Measurements from ENCODE around the gene ARL4D. TPM values are rescaled to one million over a fixed set of nuclear protein-coding genes. Genes with fewer than 3 reads are reported as not detected.

Gene ARL4D
- total and polyA plus RNA-seq, 2 of the 4 experiments (the other 2 are of a cell fraction), result 12.5 to 30.7 TPM

- 96% methylated on average over 12 of the region's 28 CpGs; no CpG with 5 or more reads in 1 of the 2 experiments for WGBS, 2 experiments (ENCODE audit: extremely low coverage in 2 of 2, insufficient read length in 1 of 2)
- Histone ChIP-seq H3K79me1 (ENCODE audit: low read depth in 1 of 2, low read length in 2 of 2) (peaks cover 24 to 46% of the 10 kb centered on the region in 2 experiments), H3K36me3 (ENCODE audit: control insufficient read depth, insufficient read depth, low read length) (peaks cover 11% of the 10 kb centered on the region; the same call in 1 of the 2 replicates), H3K56ac (ENCODE audit: extremely low read depth, insufficient read depth, low read length) (no peak overlapping the region), H3K27ac (ENCODE audit: insufficient read depth, low read length) (peak overlapping the region; percentile 73), H2AFZ (replicated peaks; ENCODE audit: low read length, poor library complexity) (peak overlapping the region; percentile 65), H3K23ac (ENCODE audit: low read depth, low read length) (peak overlapping the region; percentile 85), H3K9me1 (ENCODE audit: insufficient read depth, low read length) (peaks cover 19% of the 10 kb centered on the region), H3K4me1 (ENCODE audit: control insufficient read depth, insufficient read depth, low read length) (peaks cover 19% of the 10 kb centered on the region), H3K18ac (ENCODE audit: low read depth, low read length) (no peak overlapping the region), H3K4me3 (ENCODE audit: insufficient read depth, low read depth, low read length) (peak overlapping the region; percentile 82), H4K5ac (ENCODE audit: low read depth, low read length) (no peak overlapping the region), H3K9ac (ENCODE audit: low read depth, low read length) (peak overlapping the region; percentile 76), H2BK20ac (ENCODE audit: low read depth, low read length) (no peak overlapping the region), H2BK15ac (ENCODE audit: low read depth, low read length) (no peak overlapping the region), H4K20me1 (ENCODE audit: insufficient read depth, low read length) (peaks cover 10% of the 10 kb centered on the region; the same call in 1 of the 2 replicates), H3K4ac (ENCODE audit: low read depth, low read length) (peak overlapping the region; percentile 76), H2BK5ac (ENCODE audit: low read depth, low read length, poor library complexity, severe bottlenecking) (peak overlapping the region; percentile 12), H3K4me2 (ENCODE audit: low read depth, low read length) (peak overlapping the region; percentile 98), H2AK9ac (replicated peaks; ENCODE audit: low read depth, low read length, poor library complexity) (peak overlapping the region; percentile 89), H4K91ac (ENCODE audit: insufficient read depth, low read depth, low read length) (peak overlapping the region; percentile 63), H3K27me3 (ENCODE audit: control insufficient read depth, insufficient read depth, low read length) (no peaks in the 10 kb centered on the region), H4K8ac (ENCODE audit: low read depth in 2 of 2, low read length in 2 of 2) (0 out of 4 replicates have a peak overlapping the region, but pooled peaks of 1 of the 2 experiments have one; percentile 15), H2BK120ac (ENCODE audit: low read depth, low read length) (no peak overlapping the region), H3K9me3 (ENCODE audit: control insufficient read depth, insufficient read depth, low read length) (no peaks in the 10 kb centered on the region), H2AK5ac (ENCODE audit: low read depth, low read length) (peak overlapping the region; percentile 79), H3K14ac (replicated peaks; ENCODE audit: low read depth, low read length) (peak overlapping the region; percentile 70)
- dilution Hi-C loops (cut with HindIII; ENCODE audit: low sequenced_read_pairs, unreplicated experiment), result no loop called here
- ATAC-seq (ENCODE audit: low read depth), result no peak
- TF ChIP-seq RCOR1 (IDR thresholded peaks at IDR 0.05; ENCODE audit: insufficient replicate concordance, low read length) (no peak), BHLHE40 (IDR thresholded peaks at IDR 0.05; ENCODE audit: low read depth, low read length) (no peak), MXI1 (IDR thresholded peaks at IDR 0.05; ENCODE audit: borderline replicate concordance, low read depth, low read length) (no peak), RFX5 (IDR thresholded peaks at IDR 0.05; ENCODE audit: low read depth, low read length) (no peak), POLR2A (IDR thresholded peaks at IDR 0.05; ENCODE audit: low read depth, low read length) (no peak), CHD1 (IDR thresholded peaks at IDR 0.05; ENCODE audit: low read depth, low read length) (no peak), MAFK (IDR thresholded peaks at IDR 0.05; ENCODE audit: low read depth, low read length) (no peak), CEBPB (IDR thresholded peaks at IDR 0.05; ENCODE audit: low read depth, low read length) (no peak), MAZ (IDR thresholded peaks at IDR 0.05; ENCODE audit: borderline replicate concordance, low read depth, low read length) (no peak), SMC3 (IDR thresholded peaks at IDR 0.05; ENCODE audit: low read depth, low read length) (no peak), USF2 (IDR thresholded peaks at IDR 0.05; ENCODE audit: low read depth, low read length) (no peak), NFE2L2 (IDR thresholded peaks at IDR 0.05; ENCODE audit: low read depth, low read length) (no peak), RAD21 (IDR thresholded peaks at IDR 0.05; ENCODE audit: low read length) (no peak), CTCF (conservative IDR thresholded peaks at IDR 0.05; ENCODE audit: low read depth, low read length) (no peak), ELK1 (IDR thresholded peaks at IDR 0.05; ENCODE audit: borderline replicate concordance, low read depth, low read length) (no peak), FOS (IDR thresholded peaks at IDR 0.05; ENCODE audit: low read depth, low read length) (no peak)
- intact Hi-C loops (cut with micrococcal nuclease), result loop anchor here (2.0 kb wide), 1 partner anchor 69 kb away; no protein-coding TSS in a partner anchor
- ChIA-PET CTCF (interaction anchor here (0.9 kb wide), 1 partner anchor 84 kb away, joined by 3 read pairs; the partner anchor contains the start of gene DHX8), POLR2A (ENCODE audit: unreplicated experiment) (interaction anchor here (0.6 to 2.6 kb wide), 4 partner anchors 32 to 84 kb away, joined by 3 to 18 read pairs (median 6); partner anchors contain the start of gene DHX8)
- in situ Hi-C loops (cut with MboI; ENCODE audit: low sequenced_read_pairs), result no loop called here
- DNase-seq, result no peak
- no TSS peak for BruUV-seq (replicated peaks)
Measured at GRCh38 chr17:43399839-43400328, 1.1 kb downstream of the ARL4D start.
